H1 (cell line): ENCODE data around the gene SERPINB2. TPM values are rescaled to one million over a fixed set of nuclear protein-coding genes. Genes with fewer than 3 reads are reported as not detected.
A peak's percentile ranks its signal among the peaks of the same experiment; 100 is the strongest.

Source experiments
- CTCF ChIA-PET: fragments of 300-600 bp; sonication (Branson Sonifier 250); formaldehyde crosslinking; loops from one replicate; lab custom pipeline; 2021; ENCODE audit not compliant: partially characterized antibody; lab: Charles Lee
- POLR2A ChIA-PET: fragments of 300-600 bp; sonication (Branson Sonifier 250); formaldehyde crosslinking; loops from one replicate; lab custom pipeline; 2021; ENCODE audit warnings: inconsistent platforms; ENCODE audit not compliant: partially characterized antibody; lab: Charles Lee
- DNase-seq, 2 experiments: peaks; one replicate each; pipeline versions ENCODE4 v3.0.0 to v3.0.0-alpha.2; 2010 to 2022; ENCODE audit warnings: low spot score in 2 of 2, low read depth in 1 of 2, mixed read lengths in 1 of 2
- FAIRE-seq: peaks from 2 replicates; lab custom pipeline; 2011; peaks lifted over from hg19 to GRCh38; lab: Jason Lieb, UNC
- H2AFZ ChIP-seq: 2 replicates; pipeline ENCODE4 v1.8.1; 2012; ENCODE audit warnings: low read length, inconsistent platforms
- H2AK5ac ChIP-seq: 2 replicates; pipeline ENCODE4 v1.6.1; 2013; ENCODE audit warnings: low read depth, low read length
- H2BK120ac ChIP-seq: replicated peaks from 2 replicates; pipeline ENCODE3; 2013; ENCODE audit warnings: low read depth, low read length, inconsistent platforms
- H2BK12ac ChIP-seq: 2 replicates; pipeline ENCODE4 v1.6.1; 2013; ENCODE audit warnings: low read depth, low read length
- H2BK15ac ChIP-seq: 2 replicates; pipeline ENCODE4 v1.6.1; 2013; ENCODE audit warnings: low read length
- H2BK20ac ChIP-seq: 2 replicates; pipeline ENCODE4 v1.6.1; 2013; ENCODE audit warnings: low read length
- H2BK5ac ChIP-seq: 2 replicates; pipeline ENCODE4 v1.6.1; 2013; ENCODE audit warnings: low read depth, low read length
- H3K14ac ChIP-seq: 2 replicates; pipeline ENCODE4 v1.6.1; 2013; ENCODE audit warnings: inconsistent platforms; ENCODE audit not compliant: insufficient read length
- H3K18ac ChIP-seq: 2 replicates; pipeline ENCODE4 v1.6.1; 2013; ENCODE audit warnings: low read length; ENCODE audit errors: extremely low read depth
- H3K23ac ChIP-seq: 2 replicates; pipeline ENCODE4 v1.6.1; 2013; ENCODE audit warnings: inconsistent platforms; ENCODE audit not compliant: insufficient read length
- H3K23me2 ChIP-seq: 2 replicates; pipeline ENCODE4 v1.6.1; 2013; ENCODE audit warnings: low read depth, low read length
- H3K27ac ChIP-seq: 2 replicates; pipeline ENCODE4 v1.6.1; 2011; ENCODE audit warnings: low read depth, low read length, inconsistent platforms
- H3K27me3 ChIP-seq, 4 experiments: replicated peaks in 1 of 4; 1 replicate in 1 of 4; 2 replicates in 3 of 4; pipeline versions ENCODE4 v1.6.1 to v1.8.1; 2011 to 2013; ENCODE audit warnings: low read length in 3 of 4, mild to moderate bottlenecking in 3 of 4, inconsistent platforms in 2 of 4, mixed read lengths in 2 of 4, moderate library complexity in 1 of 4; ENCODE audit not compliant: control insufficient read depth in 3 of 4, insufficient read depth in 3 of 4; ENCODE audit errors: extremely low read depth in 1 of 4
- H3K36me3 ChIP-seq, 4 experiments: 2 replicates each; pipeline versions ENCODE4 v1.6.1 to v1.8.1; 2011 to 2013; ENCODE audit warnings: mild to moderate bottlenecking in 4 of 4, low read length in 3 of 4, moderate library complexity in 2 of 4, control low read depth in 1 of 4, inconsistent platforms in 1 of 4; ENCODE audit not compliant: insufficient read depth in 4 of 4, control insufficient read depth in 2 of 4
- H3K4ac ChIP-seq: replicated peaks from 2 replicates; pipeline ENCODE3; 2013; ENCODE audit warnings: low read length, low read depth, mixed read lengths, inconsistent platforms; ENCODE audit not compliant: insufficient read length
- H3K4me1 ChIP-seq, 4 experiments: replicated peaks in 1 of 4; 1 replicate in 1 of 4; 2 replicates in 3 of 4; pipeline versions ENCODE4 v1.6.1 to v1.8.1; 2011 to 2013; ENCODE audit warnings: low read length in 3 of 4, inconsistent platforms in 2 of 4, mixed read lengths in 1 of 4; ENCODE audit not compliant: insufficient read depth in 4 of 4, control insufficient read depth in 3 of 4
- H3K4me2 ChIP-seq, 2 experiments: 2 replicates each; pipeline versions ENCODE4 v1.6.1 to v1.8.1; 2011 to 2013; ENCODE audit warnings: low read depth in 2 of 2, low read length in 2 of 2, control low read depth in 1 of 2, inconsistent platforms in 1 of 2, mild to moderate bottlenecking in 1 of 2; ENCODE audit not compliant: insufficient read depth in 1 of 2
- H3K4me3 ChIP-seq, 4 experiments: fragments of 200-600, 300-600 bp in 1 of 4; sonication (generic), shearing (Covaris generic), sonication (Bioruptor Twin) in 1 of 4; 2 replicates each; pipeline versions ENCODE4 v1.5.1 to v1.8.1; 2011 to 2016; ENCODE audit warnings: low read length in 4 of 4, low read depth in 3 of 4, control low read depth in 2 of 4, inconsistent platforms in 2 of 4, mild to moderate bottlenecking in 2 of 4, mixed read lengths in 1 of 4, moderate library complexity in 1 of 4; ENCODE audit not compliant: insufficient read depth in 2 of 4; ENCODE audit errors: extremely low read depth in 1 of 4
- H3K56ac ChIP-seq: replicated peaks from 2 replicates; pipeline ENCODE3; 2013; ENCODE audit warnings: low read depth, mild to moderate bottlenecking, mixed read lengths, low read length, inconsistent platforms; ENCODE audit not compliant: insufficient read length
- H3K79me1 ChIP-seq: 2 replicates; pipeline ENCODE4 v1.6.1; 2013; ENCODE audit warnings: low read depth, low read length, control low read depth
- H3K79me2 ChIP-seq, 2 experiments: 2 replicates each; pipeline versions ENCODE4 v1.6.1 to v1.8.1; 2012 to 2013; ENCODE audit warnings: low read length in 2 of 2, mild to moderate bottlenecking in 2 of 2, inconsistent platforms in 1 of 2; ENCODE audit not compliant: insufficient read depth in 2 of 2, control insufficient read depth in 1 of 2
- H3K9ac ChIP-seq, 4 experiments: replicated peaks in 1 of 4; 1 replicate in 1 of 4; 2 replicates in 3 of 4; pipeline versions ENCODE4 v1.6.1 to v1.8.1; 2011 to 2013; ENCODE audit warnings: low read depth in 3 of 4, low read length in 3 of 4, control low read depth in 2 of 4, mild to moderate bottlenecking in 2 of 4, moderate library complexity in 2 of 4, inconsistent platforms in 1 of 4; ENCODE audit errors: extremely low read depth in 1 of 4
- H3K9me3 ChIP-seq, 2 experiments: 2 replicates each; pipeline versions ENCODE4 v1.6.1 to v1.8.1; 2012 to 2013; ENCODE audit warnings: mild to moderate bottlenecking in 2 of 2, moderate library complexity in 2 of 2, control low read depth in 1 of 2, inconsistent platforms in 1 of 2, low read depth in 1 of 2, low read length in 1 of 2, mixed read lengths in 1 of 2; ENCODE audit not compliant: insufficient read depth in 2 of 2
- H4K20me1 ChIP-seq, 2 experiments: replicated peaks in 1 of 2; 2 replicates each; pipeline versions ENCODE3 to v1.8.1; 2011 to 2013; ENCODE audit warnings: inconsistent platforms in 2 of 2, low read length in 2 of 2, mild to moderate bottlenecking in 1 of 2; ENCODE audit not compliant: insufficient read depth in 2 of 2, control insufficient read depth in 1 of 2
- H4K5ac ChIP-seq: 2 replicates; pipeline ENCODE4 v1.6.1; 2013; ENCODE audit warnings: low read length, low read depth, mixed read lengths, inconsistent platforms; ENCODE audit not compliant: insufficient read length
- H4K8ac ChIP-seq: 2 replicates; pipeline ENCODE4 v1.8.0; 2013; ENCODE audit warnings: mild to moderate bottlenecking, moderate library complexity, low read length, inconsistent platforms; ENCODE audit not compliant: insufficient read depth; ENCODE audit errors: extremely low read depth
- H4K91ac ChIP-seq: replicated peaks from 2 replicates; pipeline ENCODE3; 2013; ENCODE audit warnings: low read length, mixed read lengths, inconsistent platforms; ENCODE audit not compliant: insufficient read length
- CHD1 ChIP-seq: IDR thresholded peaks from 2 replicates; pipeline ENCODE4 v1.6.1; 2012; ENCODE audit warnings: low read depth, low read length, improper control_type of control experiment
- CTCF ChIP-seq, 3 experiments: IDR thresholded peaks; 1 replicate in 2 of 3; 2 replicates in 1 of 3; pipeline versions ENCODE4 v1.5.1 to v1.6.1; 2011; ENCODE audit warnings: low read length in 3 of 3, mild to moderate bottlenecking in 3 of 3, inconsistent platforms in 2 of 3, low read depth in 1 of 3, moderate library complexity in 1 of 3; ENCODE audit not compliant: insufficient read depth in 1 of 3; ENCODE audit errors: control extremely low read depth in 1 of 3
- FOSL1 ChIP-seq: IDR thresholded peaks from 2 replicates; pipeline ENCODE4 v1.6.1; 2011; ENCODE audit warnings: mild to moderate bottlenecking, low read depth, low read length, moderate library complexity; ENCODE audit not compliant: insufficient read depth
- POLR2AphosphoS5 ChIP-seq: IDR thresholded peaks from 2 replicates; pipeline ENCODE4 v1.6.1; 2011; ENCODE audit warnings: low read depth, low read length
- RAD21 ChIP-seq, 2 experiments: IDR thresholded peaks in 1 of 2; conservative IDR thresholded peaks in 1 of 2; 2 replicates each; pipeline ENCODE4 v1.6.1; 2011; ENCODE audit warnings: low read depth in 2 of 2, low read length in 2 of 2, improper control_type of control experiment in 1 of 2, inconsistent platforms in 1 of 2, mild to moderate bottlenecking in 1 of 2, moderate library complexity in 1 of 2
- SIRT6 ChIP-seq: IDR thresholded peaks from one replicate; pipeline ENCODE4 v1.7.1; 2012; ENCODE audit warnings: low read length, inconsistent platforms
- TCF12 ChIP-seq: IDR thresholded peaks from 2 replicates; pipeline ENCODE4 v1.6.1; 2011; ENCODE audit warnings: low read depth, mild to moderate bottlenecking, low read length
- WGBS, 2 experiments: shearing (Covaris generic) in 1 of 2; methylation state at CpG; one replicate each; pipeline versions ENCODE4 v1.1.6 to v1.1.7; 2013 to 2015; ENCODE audit warnings: low lambda C conversion rate in 2 of 2, mixed read lengths in 2 of 2, inconsistent platforms in 1 of 2, low coverage in 1 of 2, missing lambda C conversion rate in 1 of 2; ENCODE audit not compliant: insufficient replicate concordance in 2 of 2, insufficient coverage in 1 of 2, insufficient read length in 1 of 2; ENCODE audit errors: extremely low coverage in 1 of 2, missing lambda C conversion rate in 1 of 2; 5-methylcytosine and 5-hydroxymethylcytosine counted together
- polyA plus RNA-seq, 7 experiments: library from polyadenylated mRNA; depleted of rRNA in 3 of 7; stranded (reverse) in 5 of 7; unstranded in 2 of 7; fragments of >200 nt in 5 of 7; fragments of 200-250 nt in 2 of 7; gene quantifications; 1 replicate in 5 of 7; 2 replicates in 1 of 7; 4 replicates in 1 of 7; pipeline versions ENCODE4 v1.2.1 to v1.2.3, GENCODE V29; 2011 to 2013; ENCODE audit warnings: missing spikeins in 2 of 7, mixed read lengths in 2 of 7
- total RNA-seq: library from RNA; stranded (reverse); fragmentation: NEBNext Ultra II Directional; extraction: Animal tissue kit (Norgen Biotek cat#: 25700); gene quantifications from 2 replicates; pipeline ENCODE4 v1.2.1, GENCODE V29; 2021

Gene SERPINB2
- total and polyA plus RNA-seq, 2 of the 8 experiments (the other 6 are each of a cell fraction or from before 2014, with no cell fraction given) = not detected

DNA sequence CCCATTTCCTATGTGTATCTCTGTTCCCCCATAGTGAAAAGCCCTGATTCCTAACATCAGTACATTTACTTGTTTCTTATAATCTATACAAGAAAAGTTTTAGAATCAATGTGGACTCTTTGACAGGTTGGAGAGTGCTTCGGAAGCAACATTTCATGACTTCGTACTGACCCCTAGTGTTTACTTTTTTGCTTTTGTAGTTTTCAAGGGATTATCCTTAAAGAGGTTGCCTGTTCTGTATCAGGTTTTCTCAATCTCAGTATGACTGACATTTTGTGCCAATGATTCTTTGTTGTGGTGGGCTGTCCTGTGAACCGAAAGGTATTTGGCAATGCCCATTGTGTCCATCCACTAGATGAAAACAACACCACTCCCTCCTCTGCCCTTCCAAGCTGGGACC, 43.3 kb upstream of the SERPINB2 start:
- H3K27me3 ChIP-seq = no peaks in the 10 kb centered on the region
- no peak overlapping the region for H3K27ac ChIP-seq
- H3K56ac ChIP-seq = no peak overlapping the region
- POLR2A ChIA-PET = no interaction called here
- no peak overlapping the region for H3K18ac ChIP-seq
- no peak overlapping the region for H3K4me3 ChIP-seq
- H4K20me1 ChIP-seq = no peaks in the 10 kb centered on the region
- H2BK12ac ChIP-seq = no peak overlapping the region
- H2BK5ac ChIP-seq = no peak overlapping the region
- no peak overlapping the region for H2BK20ac ChIP-seq
- no peaks in the 10 kb centered on the region for H3K36me3 ChIP-seq
- H4K5ac ChIP-seq = no peak overlapping the region
- H3K9ac ChIP-seq = no peak overlapping the region
- H3K23me2 ChIP-seq = no peaks in the 10 kb centered on the region
- no peaks in the 10 kb centered on the region for H3K4me1 ChIP-seq
- TF ChIP-seq CHD1 = no peak
- no peak for TF ChIP-seq POLR2AphosphoS5
- no peak for TF ChIP-seq FOSL1
- no peak for TF ChIP-seq SIRT6
- TF ChIP-seq CTCF (IDR thresholded peaks at IDR 0.05; ENCODE audit: control extremely low read depth in 1 of 3, insufficient read depth in 1 of 3, low read depth in 1 of 3, low read length in 3 of 3) = peak in 2 of 3 experiments; percentile 45 to 48; a peak in 2 of 4 replicates
- no peak for TF ChIP-seq TCF12
- TF ChIP-seq RAD21 (IDR thresholded peaks at IDR 0.05 in 1 of 2, conservative IDR thresholded peaks at IDR 0.05 in 1 of 2; ENCODE audit: low read depth in 2 of 2, low read length in 2 of 2) = peak; percentile 75 to 77
- TF ChIP-seq, all 59 proteins: peak for 2
- Histone ChIP-seq H3K23ac (no peak overlapping the region), H3K4ac (no peak overlapping the region), H2AFZ (no peak overlapping the region), H4K8ac (no peak overlapping the region), H3K4me2 (no peak overlapping the region), H4K91ac (no peak overlapping the region), H2BK15ac (no peak overlapping the region), H3K79me2 (no peaks in the 10 kb centered on the region), H2AK5ac (no peak overlapping the region), H3K14ac (no peak overlapping the region), H2BK120ac (no peak overlapping the region), H3K9me3 (no peaks in the 10 kb centered on the region), H3K79me1 (no peaks in the 10 kb centered on the region)
- 35% methylated on average over 3 of the region's 3 CpGs; no CpG with 5 or more reads in 1 of the 2 experiments for WGBS, 2 experiments
- DNase-seq (no peak), FAIRE-seq (peak; percentile 45)
- CTCF ChIA-PET = interaction anchor here (0.8 to 5.8 kb wide), 22 partner anchors 11 to 333 kb away, joined by 3 to 73 read pairs (median 4); no protein-coding TSS in a partner anchor
